K562 (cell line): ENCODE measurements around the gene SH2D3A. TPM values are rescaled to one million over a fixed set of nuclear protein-coding genes. Genes with fewer than 3 reads are reported as not detected.
A peak's percentile ranks its signal among the peaks of the same experiment; 100 is the strongest.

Experiments used
- ATAC-seq: fragments of 200-7000 bp; cut with Tn5 transposase; 3 replicates; pipeline ENCODE4 v1.9.1; 2020; ENCODE audit warnings: moderate library complexity
- BruUV-seq: library from RNA; stranded (reverse); fragments of 400-500 nt; replicated peaks from 2 replicates; lab custom pipeline; 2021; lab: Mats Ljungman, UMichigan
- CTCF ChIA-PET: fragments of 300-600 bp; formaldehyde crosslinking; extraction: SDS; loops from one replicate; lab custom pipeline; 2021; ENCODE audit warnings: low intra/inter-chr PET ratio; lab: Yijun Ruan, JAX
- POLR2A ChIA-PET: fragments of 300-600, 350-650 bp; sonication (Branson Sonifier 250); formaldehyde crosslinking; extraction: SDS; loops from one replicate; lab custom pipeline; 2021; ENCODE audit warnings: antibody characterized with exemption, inconsistent platforms; lab: Yijun Ruan, JAX
- DNase-seq, 4 experiments: peaks; one replicate each; pipeline versions ENCODE4 v3.0.0 to v3.0.0-alpha.2; 2011 to 2018; ENCODE audit warnings: low spot score in 3 of 4, mixed read lengths in 3 of 4; ENCODE audit errors: extremely low read depth in 1 of 4
- FAIRE-seq: peaks from 2 replicates; lab custom pipeline; 2011; peaks lifted over from hg19 to GRCh38; lab: Jason Lieb, UNC
- H2AFZ ChIP-seq: 2 replicates; pipeline ENCODE4 v1.6.0; 2011; ENCODE audit warnings: low read depth, low read length, control low read depth, inconsistent platforms
- H3K27ac ChIP-seq: fragments of 200-600 bp; 3 replicates; pipeline ENCODE4 v1.8.0; 2011; ENCODE audit warnings: low read depth, mild to moderate bottlenecking, control low read depth, inconsistent platforms, low read length, moderate library complexity, mixed read lengths; ENCODE audit errors: extremely low read depth
- H3K27me3 ChIP-seq, 2 experiments: fragments of 300-600 bp in 1 of 2; 2 replicates in 1 of 2; 3 replicates in 1 of 2; pipeline versions ENCODE4 v1.6.0 to v1.8.0; 2011; ENCODE audit warnings: inconsistent platforms in 2 of 2, low read length in 2 of 2, mild to moderate bottlenecking in 1 of 2, mixed read lengths in 1 of 2, moderate library complexity in 1 of 2; ENCODE audit not compliant: control insufficient read depth in 2 of 2, insufficient read depth in 2 of 2
- H3K36me3 ChIP-seq: fragments of 300-600 bp; 3 replicates; pipeline ENCODE4 v1.8.0; 2011; ENCODE audit warnings: mild to moderate bottlenecking, low read length, inconsistent platforms; ENCODE audit not compliant: control insufficient read depth, insufficient read depth
- H3K4me1 ChIP-seq, 2 experiments: fragments of 200-600 bp in 1 of 2; replicated peaks in 1 of 2; 2 replicates in 1 of 2; 3 replicates in 1 of 2; pipeline versions ENCODE4 v1.5.1 to v1.8.0; 2011; ENCODE audit warnings: inconsistent platforms in 2 of 2, low read length in 2 of 2, mild to moderate bottlenecking in 1 of 2, mixed read lengths in 1 of 2, moderate library complexity in 1 of 2; ENCODE audit not compliant: control insufficient read depth in 2 of 2, insufficient read depth in 2 of 2
- H3K4me2 ChIP-seq: 2 replicates; pipeline ENCODE4 v1.6.1; 2011; ENCODE audit warnings: low read length, control low read depth, inconsistent platforms, mixed read lengths; ENCODE audit not compliant: insufficient read depth
- H3K4me3 ChIP-seq: fragments of 200-600 bp; sonication (generic), shearing (Covaris generic); 2 replicates; pipeline ENCODE4 v1.5.1; 2016; ENCODE audit warnings: control low read depth, inconsistent platforms
- H3K79me2 ChIP-seq: fragments of 200-600 bp; 3 replicates; pipeline ENCODE4 v1.8.0; 2011; ENCODE audit warnings: low read length, inconsistent platforms; ENCODE audit not compliant: control insufficient read depth, insufficient read depth
- H3K9ac ChIP-seq, 2 experiments: 2 replicates each; pipeline versions ENCODE4 v1.6.0 to v1.6.1; 2011; ENCODE audit warnings: low read depth in 2 of 2, low read length in 2 of 2, control low read depth in 1 of 2, inconsistent platforms in 1 of 2, mild to moderate bottlenecking in 1 of 2, mixed read lengths in 1 of 2; ENCODE audit not compliant: insufficient read depth in 1 of 2
- H3K9me1 ChIP-seq: one replicate; pipeline ENCODE4 v1.6.0; 2011; ENCODE audit warnings: inconsistent platforms, mild to moderate bottlenecking, low read length, moderate library complexity; ENCODE audit not compliant: control insufficient read depth, insufficient read depth
- H3K9me3 ChIP-seq: replicated peaks from 2 replicates; pipeline ENCODE4 v1.5.1; 2011; ENCODE audit warnings: low read depth, low read length, inconsistent platforms; ENCODE audit not compliant: control insufficient read depth, insufficient read depth
- H4K20me1 ChIP-seq: replicated peaks from 2 replicates; pipeline ENCODE4 v1.6.1; 2011; ENCODE audit warnings: low read length, inconsistent platforms, mixed read lengths; ENCODE audit not compliant: control insufficient read depth, insufficient read depth
- ARHGAP35 ChIP-seq: fragments of 450-650 bp; IDR thresholded peaks from 2 replicates; pipeline ENCODE4 v1.6.1; 2018; ENCODE audit not compliant: partially characterized antibody
- CBFA2T2 ChIP-seq: fragments of 450-650 bp; conservative IDR thresholded peaks from 2 replicates; pipeline ENCODE4 v1.6.1; 2017; ENCODE audit warnings: mild to moderate bottlenecking
- ELF4 ChIP-seq: fragments of 450-650 bp; formaldehyde crosslinking; IDR thresholded peaks from 2 replicates; pipeline ENCODE4 v1.4.0; 2022; ENCODE audit warnings: missing genetic modification characterization
- FOS ChIP-seq: IDR thresholded peaks from 3 replicates; pipeline ENCODE4 v1.6.1; 2011; ENCODE audit not compliant: insufficient read length; ENCODE audit errors: extremely low read depth
- FOSL1 ChIP-seq: fragments of 200-800 bp; sonication (Bioruptor generic); conservative IDR thresholded peaks from 2 replicates; pipeline ENCODE4 v1.6.1; 2016; ENCODE audit warnings: missing genetic modification characterization, missing compliant biosample characterization
- FOXA1 ChIP-seq: fragments of 450-650 bp; IDR thresholded peaks from 2 replicates; pipeline ENCODE4 v1.6.1; 2016; ENCODE audit warnings: mild to moderate bottlenecking, borderline replicate concordance
- FOXK1 ChIP-seq: sonication (generic); formaldehyde crosslinking; IDR thresholded peaks from 2 replicates; pipeline ENCODE4 v1.8.0; 2022; ENCODE audit warnings: missing genetic modification reagents, mild to moderate bottlenecking, borderline replicate concordance
- HCFC1 ChIP-seq: IDR thresholded peaks from 2 replicates; pipeline ENCODE4 v1.6.1; 2012; ENCODE audit warnings: low read depth, low read length, improper control_type of control experiment
- MAFK ChIP-seq: IDR thresholded peaks from 2 replicates; pipeline ENCODE4 v1.6.1; 2011; ENCODE audit warnings: low read length, improper control_type of control experiment
- MCM3 ChIP-seq: fragments of 450-650 bp; IDR thresholded peaks from 2 replicates; pipeline ENCODE4 v1.6.1; 2016
- MCM5 ChIP-seq: fragments of 450-650 bp; IDR thresholded peaks from 2 replicates; pipeline ENCODE4 v1.6.1; 2016; ENCODE audit warnings: low read depth
- MTA1 ChIP-seq: fragments of 450-650 bp; IDR thresholded peaks from 2 replicates; pipeline ENCODE4 v1.6.1; 2017; ENCODE audit warnings: borderline replicate concordance
- NFRKB ChIP-seq: fragments of 450-650 bp; IDR thresholded peaks from 2 replicates; pipeline ENCODE4 v1.6.1; 2016; ENCODE audit warnings: low read depth
- NR3C1 ChIP-seq: sonication (generic); formaldehyde crosslinking; IDR thresholded peaks from 2 replicates; pipeline ENCODE4 v1.8.1; 2022; ENCODE audit warnings: missing genetic modification reagents
- POLR2AphosphoS5 ChIP-seq: IDR thresholded peaks from 2 replicates; pipeline ENCODE4 v1.6.1; 2011; ENCODE audit warnings: mild to moderate bottlenecking, low read depth, low read length, moderate library complexity; ENCODE audit not compliant: control insufficient read depth, insufficient read depth
- RBM14 ChIP-seq: fragments of 200-400 bp; formaldehyde crosslinking; IDR thresholded peaks from 2 replicates; pipeline ENCODE4 v1.6.1; 2018; ENCODE audit warnings: low read depth, mild to moderate bottlenecking, low read length, moderate library complexity, borderline replicate concordance; ENCODE audit not compliant: insufficient read depth
- SIN3B ChIP-seq: fragments of 450-650 bp; IDR thresholded peaks from 2 replicates; pipeline ENCODE4 v1.6.1; 2017; ENCODE audit warnings: low read depth, mild to moderate bottlenecking, moderate library complexity
- SIX5 ChIP-seq, 2 experiments: IDR thresholded peaks; 2 replicates each; pipeline ENCODE4 v1.6.1; 2011; ENCODE audit warnings: low read length in 2 of 2, borderline replicate concordance in 1 of 2, low read depth in 1 of 2, mild to moderate bottlenecking in 1 of 2, moderate library complexity in 1 of 2; ENCODE audit not compliant: insufficient read depth in 1 of 2
- TRIM28 ChIP-seq: fragments of 450-650 bp; IDR thresholded peaks from 2 replicates; pipeline ENCODE4 v1.6.1; 2017
- TSC22D4 ChIP-seq: fragments of 450-650 bp; IDR thresholded peaks from 2 replicates; pipeline ENCODE4 v1.6.1; 2016; ENCODE audit warnings: missing genetic modification characterization, missing biosample characterization, control low read depth
- YY1 ChIP-seq, 3 experiments: IDR thresholded peaks; 2 replicates each; pipeline ENCODE4 v1.6.1; 2011; ENCODE audit warnings: low read length in 2 of 3, mild to moderate bottlenecking in 2 of 3, moderate library complexity in 2 of 3, borderline replicate concordance in 1 of 3, control low read depth in 1 of 3, low read depth in 1 of 3; ENCODE audit not compliant: insufficient read depth in 3 of 3, insufficient replicate concordance in 2 of 3, control insufficient read depth in 1 of 3, insufficient read length in 1 of 3; ENCODE audit errors: extremely low read depth in 1 of 3
- ZC3H11A ChIP-seq: IDR thresholded peaks from 2 replicates; pipeline ENCODE4 v1.6.1; 2012; ENCODE audit warnings: low read depth, low read length, improper control_type of control experiment
- ZC3H8 ChIP-seq: fragments of 450-650 bp; IDR thresholded peaks from 2 replicates; pipeline ENCODE4 v1.6.1; 2017
- ZNF764 ChIP-seq: fragments of 250-450 bp; sonication (Bioruptor Pico); IDR thresholded peaks from 2 replicates; pipeline ENCODE4 v1.4.0; 2020; ENCODE audit warnings: low read depth, mild to moderate bottlenecking, moderate library complexity
- WGBS: fragments of 100-300 bp; shearing (Covaris generic); methylation state at CpG from one replicate; pipeline ENCODE4 v1.1.6; 2016; ENCODE audit warnings: low coverage, mixed read lengths; ENCODE audit not compliant: insufficient coverage; ENCODE audit errors: missing lambda C conversion rate; 5-methylcytosine and 5-hydroxymethylcytosine counted together
- in situ Hi-C: fragments of 300-500 bp; cut with MboI; formaldehyde crosslinking; loops from 4 replicates; pipeline ENCODE4 v1.15.0; 2018; ENCODE audit warnings: inconsistent platforms, mixed read lengths
- intact Hi-C: fragments of 100-400 bp; cut with micrococcal nuclease; formaldehyde crosslinking; loops from 2 replicates; pipeline ENCODE4 v1.14.2; 2022
- polyA plus RNA-seq, 8 experiments: library from polyadenylated mRNA; depleted of rRNA in 4 of 8; stranded (reverse) in 5 of 8; unstranded in 3 of 8; fragments of >200 nt; fragmentation: Nextera tagmentation in 2 of 8; fragmentation: Illumina TruSeq in 1 of 8; extraction: Ambion mirVana in 2 of 8; extraction: Trizol in 1 of 8; gene quantifications; 2 replicates each; pipeline versions ENCODE4 v1.2.1 to v1.2.3, GENCODE V29; 2011 to 2014; ENCODE audit warnings: inconsistent platforms in 1 of 8, missing spikeins in 1 of 8
- total RNA-seq, 7 experiments: library from RNA; depleted of rRNA in 6 of 7; stranded (reverse); fragments of >200 nt in 6 of 7; fragmentation: Illumina TruSeq in 2 of 7; extraction: Trizol in 2 of 7; gene quantifications; 2 replicates each; pipeline versions ENCODE4 v1.2.1 to v1.2.3, GENCODE V29; 2011 to 2021; ENCODE audit warnings: low replicate concordance in 1 of 7
- TF ChIP-seq, protein P1 (sequence below): sonication (generic); formaldehyde crosslinking; IDR thresholded peaks from 2 replicates; pipeline ENCODE4 v1.8.0; 2022; ENCODE audit warnings: mild to moderate bottlenecking, low read depth, missing genetic modification reagents

SH2D3A gene
- total and polyA plus RNA-seq, 9 of the 15 experiments (the other 6 are each of a cell fraction or from before 2014, with no cell fraction given) = 0.75 to 26.3 (median 8.9) TPM

DNA sequence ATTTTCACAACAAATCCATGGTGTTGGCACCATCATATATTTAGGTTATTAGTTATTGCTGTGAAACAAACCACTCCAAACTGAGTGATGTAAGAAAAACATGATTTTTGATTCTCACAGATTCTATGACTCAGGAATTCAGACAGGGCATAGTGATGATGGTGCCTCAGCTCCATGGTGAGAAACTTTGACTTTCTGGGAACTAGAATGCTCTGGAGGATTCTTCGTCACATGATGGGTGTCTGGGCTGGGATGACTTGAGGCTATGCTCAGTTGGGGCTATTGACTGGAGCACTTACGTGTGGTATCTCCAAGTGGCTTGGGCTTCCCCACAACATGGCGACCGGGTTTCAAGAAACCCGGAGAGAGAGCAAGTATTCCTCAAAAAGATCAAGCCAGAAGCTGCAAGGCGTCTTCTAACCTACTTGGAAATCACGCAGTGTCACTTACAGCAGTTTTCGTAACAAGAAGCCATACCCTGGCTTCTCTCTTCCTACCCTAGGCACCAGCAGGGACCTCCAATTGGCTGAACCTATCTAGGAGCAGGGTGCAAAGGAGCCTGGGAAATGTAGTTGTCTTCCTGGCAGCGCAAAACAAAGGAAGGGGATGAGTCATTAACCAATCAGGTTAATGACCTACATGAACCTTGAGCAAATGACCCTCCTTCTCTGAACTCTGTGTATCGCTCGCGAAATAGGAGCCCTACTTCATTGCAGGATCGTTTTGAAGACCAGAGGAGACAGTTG, 27.6 kb upstream of the SH2D3A start:
- no peak overlapping the region for H3K4me3 ChIP-seq
- H3K9me1 ChIP-seq = no peaks in the 10 kb centered on the region
- H3K9me3 ChIP-seq = peaks cover 3% of the 10 kb centered on the region
- ChIA-PET CTCF (no interaction called here), POLR2A (interaction anchor here (0.6 kb wide), 1 partner anchor 29 kb away, joined by 3 read pairs; no protein-coding TSS in a partner anchor)
- H3K4me1 ChIP-seq = no peaks in the 10 kb centered on the region
- BruUV-seq = no TSS peak
- peak; percentile 47; the same call in 2 of the 3 replicates for ATAC-seq
- H3K36me3 ChIP-seq = no peaks in the 10 kb centered on the region
- H4K20me1 ChIP-seq = no peaks in the 10 kb centered on the region
- no peak overlapping the region for H3K27ac ChIP-seq
- DNase-seq = peak in 3 of 4 experiments; percentile 21 to 33 (median 23)
- FAIRE-seq = no peak
- in situ Hi-C loops (no loop called here), intact Hi-C loops (no loop called here)
- no peaks in the 10 kb centered on the region for H3K79me2 ChIP-seq
- H3K9ac ChIP-seq = no peak overlapping the region
- 50% methylated on average over 12 of the region's 13 CpGs for WGBS
- no peak overlapping the region for H3K4me2 ChIP-seq
- H3K27me3 ChIP-seq = no peaks in the 10 kb centered on the region
- no peak overlapping the region for H2AFZ ChIP-seq
- TF ChIP-seq RBM14 = no peak
- no peak for TF ChIP-seq NFRKB
- TF ChIP-seq HCFC1 = peak; percentile 68
- no peak for TF ChIP-seq MCM5
- TF ChIP-seq ZC3H8 = no peak
- TF ChIP-seq MAFK = no peak
- no peak for TF ChIP-seq ZNF764
- TF ChIP-seq ARHGAP35 = no peak
- no peak for TF ChIP-seq CBFA2T2
- TF ChIP-seq, protein P1, sequence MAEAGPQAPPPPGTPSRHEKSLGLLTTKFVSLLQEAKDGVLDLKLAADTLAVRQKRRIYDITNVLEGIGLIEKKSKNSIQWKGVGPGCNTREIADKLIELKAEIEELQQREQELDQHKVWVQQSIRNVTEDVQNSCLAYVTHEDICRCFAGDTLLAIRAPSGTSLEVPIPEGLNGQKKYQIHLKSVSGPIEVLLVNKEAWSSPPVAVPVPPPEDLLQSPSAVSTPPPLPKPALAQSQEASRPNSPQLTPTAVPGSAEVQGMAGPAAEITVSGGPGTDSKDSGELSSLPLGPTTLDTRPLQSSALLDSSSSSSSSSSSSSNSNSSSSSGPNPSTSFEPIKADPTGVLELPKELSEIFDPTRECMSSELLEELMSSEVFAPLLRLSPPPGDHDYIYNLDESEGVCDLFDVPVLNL (CRISPR knock-in tag) = no peak
- TF ChIP-seq TSC22D4 (tag) = no peak
- peak in 1 of 2 experiments; percentile 22; a peak in 1 of 4 replicates for TF ChIP-seq SIX5 (IDR thresholded peaks at IDR 0.05; ENCODE audit: borderline replicate concordance in 1 of 2, insufficient read depth in 1 of 2, low read depth in 1 of 2, low read length in 2 of 2)
- TF ChIP-seq MTA1 = no peak
- peak; percentile 30; the same call in 1 of the 2 replicates for TF ChIP-seq FOSL1 (tag)
- no peak for TF ChIP-seq POLR2AphosphoS5
- peak; percentile 4 for TF ChIP-seq FOS
- TF ChIP-seq NR3C1 (CRISPR knock-in tag) = no peak
- TF ChIP-seq YY1 (IDR thresholded peaks at IDR 0.05; ENCODE audit: borderline replicate concordance in 1 of 3, control insufficient read depth in 1 of 3, extremely low read depth in 1 of 3, insufficient read depth in 3 of 3, insufficient read length in 1 of 3, insufficient replicate concordance in 2 of 3, low read depth in 1 of 3, low read length in 2 of 3) = peak in 2 of 3 experiments; percentile 38 to 83
- no peak for TF ChIP-seq ELF4
- no peak for TF ChIP-seq FOXA1
- no peak for TF ChIP-seq SIN3B
- TF ChIP-seq TRIM28 = peak; percentile 69; the same call in 1 of the 2 replicates
- TF ChIP-seq MCM3 = no peak
- TF ChIP-seq ZC3H11A = no peak
- TF ChIP-seq FOXK1 = no peak
